GM13976 (cell line): ENCODE measurements around the gene ALOX15.
"Not testable (repeated sequence)": the region's sequence is repeated elsewhere in the genome, so short reads cannot be mapped to it uniquely, and the experiment has no call there.

Source experiments
- DNase-seq: peaks from one replicate; pipeline ENCODE4 v3.0.0; 2012; ENCODE audit warnings: low spot score
- CTCF ChIP-seq: IDR thresholded peaks from 2 replicates; pipeline ENCODE4 v1.5.1; 2012; ENCODE audit warnings: borderline replicate concordance, mild to moderate bottlenecking; ENCODE audit not compliant: insufficient read depth; ENCODE audit errors: extremely low read depth, missing control alignments, control extremely low read depth
- in situ Hi-C: fragments of 300-500 bp; cut with MboI; formaldehyde crosslinking; loops from one replicate; pipeline ENCODE4 v1.12.0; 2022; ENCODE audit warnings: low sequenced_read_pairs, mixed read lengths, inconsistent platforms; ENCODE audit not compliant: unreplicated experiment

ALOX15 gene

DNA sequence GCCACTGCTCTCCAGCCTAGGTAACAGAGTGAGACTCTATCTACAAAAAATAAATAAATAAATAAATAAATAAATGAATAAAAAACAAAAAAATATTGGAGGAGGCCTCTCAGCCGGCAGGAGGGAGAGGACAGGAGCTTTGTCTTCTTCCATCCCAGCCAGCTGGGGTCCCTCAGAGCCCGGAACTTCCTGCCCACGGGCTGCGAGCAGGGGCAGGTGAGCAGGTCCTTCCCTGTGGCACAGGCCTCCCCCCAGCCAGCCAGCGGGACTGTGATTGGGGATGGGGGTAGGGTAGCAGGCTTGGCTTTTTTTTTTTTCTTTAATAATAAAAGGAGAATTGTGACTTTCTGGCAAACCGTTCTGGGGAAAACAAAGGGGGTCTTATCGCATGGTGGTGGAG is 47.1 kb downstream of the ALOX15 start:
- no peak for DNase-seq
- TF ChIP-seq CTCF = no peak
- in situ Hi-C loops = no loop called here

DNA sequence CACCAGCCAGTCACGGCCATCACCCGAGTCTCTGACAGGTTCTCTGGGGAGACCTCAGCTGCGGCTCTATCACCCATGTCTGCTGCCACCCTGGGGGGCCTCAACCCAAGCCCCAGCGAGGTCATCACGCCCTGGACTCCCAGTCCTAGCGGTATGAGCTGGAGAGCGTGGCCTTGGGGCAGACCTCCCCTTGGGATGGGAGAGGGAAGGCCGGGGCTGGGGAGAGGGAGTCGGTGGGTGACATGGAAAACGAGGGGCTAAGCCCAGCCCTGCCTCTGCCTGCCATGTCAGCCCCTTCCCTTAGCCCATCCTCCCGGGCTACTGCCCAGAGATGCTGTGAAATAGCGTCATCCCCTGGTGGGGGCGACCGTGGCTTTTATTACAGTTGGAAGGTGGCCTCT is 48.5 kb downstream of the ALOX15 start:
- DNase-seq = no peak
- in situ Hi-C loops = no loop called here
- no peak for TF ChIP-seq CTCF

GRCh38 chr17:4592240-4593005 is 49.1 kb downstream of the ALOX15 start:
- in situ Hi-C loops = no loop called here
- TF ChIP-seq CTCF = no peak
- no peak for DNase-seq

DNA sequence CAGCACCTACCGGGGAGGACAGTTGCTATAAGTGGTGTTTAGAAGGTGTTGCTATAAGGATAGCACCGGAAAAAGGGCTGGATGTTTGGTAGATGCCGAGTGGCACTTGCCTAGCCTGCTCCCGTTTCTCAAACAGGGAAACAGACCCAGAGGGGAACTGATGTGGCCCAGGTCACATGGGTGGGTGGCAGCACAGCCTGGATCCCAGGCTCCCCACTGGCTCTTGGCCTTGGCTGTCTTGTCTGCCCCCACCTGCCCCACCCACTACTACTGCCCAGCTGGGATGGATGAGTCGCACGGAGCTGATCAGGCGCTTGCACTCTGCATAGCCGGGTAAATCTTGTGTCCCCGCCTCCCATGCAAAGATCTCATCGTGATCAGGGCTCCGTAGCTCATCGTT is 49.9 kb downstream of the ALOX15 start:
- in situ Hi-C loops = no loop called here
- no peak for DNase-seq
- no peak for TF ChIP-seq CTCF

DNA sequence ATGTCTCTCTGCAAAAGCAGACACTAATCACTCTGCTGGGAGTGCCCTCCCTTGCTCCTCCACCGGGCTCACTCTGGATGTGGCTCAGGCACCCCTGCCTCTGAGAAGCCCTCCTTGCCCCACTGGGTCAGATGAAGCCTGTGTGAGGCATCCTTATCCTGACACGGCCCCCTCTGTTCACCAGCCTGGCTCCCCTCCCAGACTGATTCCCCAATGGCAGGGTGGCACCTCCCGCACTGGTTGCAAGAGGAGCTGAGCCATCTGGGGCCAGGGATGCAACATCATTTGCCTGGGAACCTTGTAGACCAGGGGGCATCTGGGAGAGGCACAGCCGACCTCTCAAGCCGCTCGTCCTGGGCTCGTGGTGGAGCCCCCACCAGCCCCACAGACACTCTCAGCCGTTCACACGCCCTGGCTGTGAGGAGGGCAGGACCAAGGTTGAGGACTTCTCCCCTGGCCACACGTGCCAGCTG is 50.5 kb downstream of the ALOX15 start:
- no peak for TF ChIP-seq CTCF
- no peak for DNase-seq
- in situ Hi-C loops = no loop called here

GRCh38 chr17:4590042-4590441 is 51.4 kb downstream of the ALOX15 start:
- in situ Hi-C loops, DNase-seq: not testable (repeated sequence)

DNA sequence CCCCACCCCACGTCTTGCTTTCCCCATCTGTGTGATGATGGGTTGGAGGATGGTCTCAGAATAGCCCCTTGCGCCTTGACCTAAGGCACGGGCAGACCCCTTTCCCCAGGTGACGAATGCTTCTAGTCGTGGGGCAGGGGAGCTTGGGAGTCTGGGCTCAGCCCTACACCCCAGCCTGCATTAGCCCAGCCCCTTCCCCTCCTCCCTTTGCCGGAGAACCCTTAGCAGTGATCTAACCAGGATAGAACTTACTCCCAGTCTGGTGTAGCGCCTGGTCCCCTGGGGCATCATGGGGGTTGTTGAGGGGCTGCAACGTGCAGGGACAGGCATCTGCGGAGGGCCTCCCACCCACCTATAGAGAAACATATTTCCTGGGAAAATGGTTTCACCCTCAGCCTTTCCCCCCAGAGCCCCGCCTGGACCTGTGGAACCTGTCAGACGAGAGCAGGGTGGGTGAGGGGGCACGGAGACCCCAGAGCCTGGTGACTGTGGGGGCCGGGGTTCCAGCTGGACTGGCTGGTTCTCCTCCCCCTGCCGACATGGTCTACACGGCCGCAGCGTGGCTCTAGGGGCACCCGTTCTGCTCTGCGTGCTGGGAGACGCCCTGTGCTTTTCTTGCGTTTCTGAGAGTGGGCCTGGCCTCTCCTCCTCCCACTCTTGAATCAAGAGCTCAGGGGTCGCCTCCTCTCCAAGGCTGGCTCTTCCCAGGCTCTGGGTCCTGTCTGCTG is 52.4 kb downstream of the ALOX15 start:
- no peak for TF ChIP-seq CTCF
- no peak for DNase-seq
- in situ Hi-C loops = no loop called here
